Activated T-cell treated with anti-CD3 and anti-CD28 coated beads for 24 hours (primary cell): ENCODE measurements around the gene KCNMB2.

Experiments used
- DNase-seq: peaks from one replicate; pipeline ENCODE4 v3.0.0-alpha.2; 2020; ENCODE audit warnings: low read depth

KCNMB2 gene

GRCh38 chr3:178754852-178755510 is 218.7 kb downstream of the KCNMB2 start:
- DNase-seq, result no peak

- no peak for DNase-seq
These were observed 224.8 kb downstream of the KCNMB2 start for GRCh38 chr3:178761024-178761423.

GRCh38 chr3:178761461-178761860 is 225.2 kb downstream of the KCNMB2 start:
- no peak for DNase-seq

GRCh38 chr3:178762385-178762784 is 226.1 kb downstream of the KCNMB2 start:
- no peak for DNase-seq

GRCh38 chr3:178765472-178765871 is 229.2 kb downstream of the KCNMB2 start:
- DNase-seq, result no peak

- no peak for DNase-seq
These were observed 231.3 kb downstream of the KCNMB2 start for GRCh38 chr3:178767581-178767980.

GRCh38 chr3:178768072-178768864 is 232.0 kb downstream of the KCNMB2 start:
- DNase-seq, result no peak

GRCh38 chr3:178771511-178771910 is 235.3 kb downstream of the KCNMB2 start:
- no peak for DNase-seq

- DNase-seq, result no peak
These were observed 236.5 kb downstream of the KCNMB2 start for GRCh38 chr3:178772746-178773145.

- DNase-seq, result no peak
These were observed 237.1 kb downstream of the KCNMB2 start for GRCh38 chr3:178773358-178773757.

GRCh38 chr3:178777718-178778411 is 241.6 kb downstream of the KCNMB2 start:
- no peak for DNase-seq

- DNase-seq, result no peak
These were observed 242.4 kb downstream of the KCNMB2 start for GRCh38 chr3:178778589-178778988.

GRCh38 chr3:178785961-178786360 is 249.7 kb downstream of the KCNMB2 start:
- no peak for DNase-seq

- no peak for DNase-seq
These were observed 251.7 kb downstream of the KCNMB2 start for GRCh38 chr3:178787960-178788359.

- no peak for DNase-seq
These were observed 258.5 kb downstream of the KCNMB2 start for GRCh38 chr3:178794711-178795110.

- DNase-seq, result no peak
These were observed 259.1 kb downstream of the KCNMB2 start for GRCh38 chr3:178795349-178795748.

- DNase-seq, result no peak
These were observed 266.0 kb downstream of the KCNMB2 start for GRCh38 chr3:178802259-178802658.

- DNase-seq, result no peak
These were observed 266.9 kb downstream of the KCNMB2 start for GRCh38 chr3:178802993-178803693.

GRCh38 chr3:178804606-178805005 is 268.4 kb downstream of the KCNMB2 start:
- no peak for DNase-seq

- no peak for DNase-seq
These were observed 269.5 kb downstream of the KCNMB2 start for GRCh38 chr3:178805741-178806140.

GRCh38 chr3:178806651-178807050 is 270.4 kb downstream of the KCNMB2 start:
- no peak for DNase-seq

GRCh38 chr3:178807694-178808093 is 271.5 kb downstream of the KCNMB2 start:
- DNase-seq, result no peak
